Measurements from ENCODE around the gene OLFML2A. TPM values are rescaled to one million over a fixed set of nuclear protein-coding genes. Genes with fewer than 3 reads are reported as not detected.

Gene OLFML2A
- total RNA-seq, 1 experiment from 2014 or later, result 5.8 TPM

DNA sequence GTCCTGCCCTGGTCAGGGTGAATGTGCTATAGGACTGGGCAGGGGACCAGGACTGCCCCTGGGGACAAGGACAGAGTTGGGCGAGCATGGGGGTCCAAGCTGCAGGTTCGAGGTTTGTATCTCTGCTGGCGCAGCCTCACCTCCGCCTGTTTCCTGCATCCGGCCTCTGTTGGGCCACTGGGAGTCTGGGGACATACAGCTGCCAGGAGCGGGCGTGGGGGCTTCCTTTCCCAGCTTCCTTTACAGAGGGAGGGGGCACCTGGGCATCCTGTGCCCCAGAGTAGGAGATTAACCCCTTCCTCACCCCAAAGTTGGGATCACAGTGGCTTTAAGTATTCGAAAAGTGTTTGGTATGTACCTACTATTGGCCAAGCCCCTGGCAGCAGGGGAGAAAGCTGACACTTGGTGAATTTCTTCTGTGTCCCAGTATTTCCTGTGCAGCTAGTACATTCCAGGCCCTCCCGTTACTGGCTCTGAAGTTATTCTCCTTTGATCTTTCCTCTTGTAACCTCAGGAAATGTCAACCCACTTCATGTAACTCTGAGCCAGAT lies 19.0 kb downstream of the OLFML2A start:
- H2AK5ac ChIP-seq (ENCODE audit: insufficient read length, low read length), result no peak overlapping the region
- no peaks in the 10 kb centered on the region for H3K4me1 ChIP-seq (ENCODE audit: insufficient read depth, low read length)
- no peak overlapping the region for H3K27ac ChIP-seq (ENCODE audit: insufficient read length, low read depth, low read length)

More for the DNA sequence above, 19.0 kb downstream of the OLFML2A start:
- H3K23me2 ChIP-seq (ENCODE audit: insufficient read length, low read depth, low read length, poor library complexity, severe bottlenecking), result no peaks in the 10 kb centered on the region
- Mint-ChIP-seq H3K27me3 (ENCODE audit: low read depth) (no peaks in the 10 kb centered on the region; the same call in 1 of the 2 replicates), H3K9me3 (no peaks in the 10 kb centered on the region), H3K4me3 (no peak overlapping the region), H3K27ac (no peak overlapping the region), H3K4me1 (peaks cover 8 to 13% of the 10 kb centered on the region in 2 experiments), H3K36me3 (ENCODE audit: insufficient read depth in 1 of 3, low read depth in 3 of 3) (no peaks in the 10 kb centered on the region; a peak in 1 of 7 replicates)
- DNase-seq, result no peak
- H3K27me3 ChIP-seq (ENCODE audit: insufficient read depth, low read length), result no peaks in the 10 kb centered on the region
- H3K23ac ChIP-seq (ENCODE audit: insufficient read length, low read depth, low read length), result no peak overlapping the region
- no peak overlapping the region for H3K56ac ChIP-seq (ENCODE audit: insufficient read length, low read depth, low read length)
- H4K8ac ChIP-seq (replicated peaks; ENCODE audit: insufficient read length, low read depth, low read length), result no peak overlapping the region
- H2BK15ac ChIP-seq (ENCODE audit: low read depth, low read length), result no peak overlapping the region
- H3K14ac ChIP-seq (ENCODE audit: insufficient read depth, low read length), result no peak overlapping the region
- TF ChIP-seq, protein P1, sequence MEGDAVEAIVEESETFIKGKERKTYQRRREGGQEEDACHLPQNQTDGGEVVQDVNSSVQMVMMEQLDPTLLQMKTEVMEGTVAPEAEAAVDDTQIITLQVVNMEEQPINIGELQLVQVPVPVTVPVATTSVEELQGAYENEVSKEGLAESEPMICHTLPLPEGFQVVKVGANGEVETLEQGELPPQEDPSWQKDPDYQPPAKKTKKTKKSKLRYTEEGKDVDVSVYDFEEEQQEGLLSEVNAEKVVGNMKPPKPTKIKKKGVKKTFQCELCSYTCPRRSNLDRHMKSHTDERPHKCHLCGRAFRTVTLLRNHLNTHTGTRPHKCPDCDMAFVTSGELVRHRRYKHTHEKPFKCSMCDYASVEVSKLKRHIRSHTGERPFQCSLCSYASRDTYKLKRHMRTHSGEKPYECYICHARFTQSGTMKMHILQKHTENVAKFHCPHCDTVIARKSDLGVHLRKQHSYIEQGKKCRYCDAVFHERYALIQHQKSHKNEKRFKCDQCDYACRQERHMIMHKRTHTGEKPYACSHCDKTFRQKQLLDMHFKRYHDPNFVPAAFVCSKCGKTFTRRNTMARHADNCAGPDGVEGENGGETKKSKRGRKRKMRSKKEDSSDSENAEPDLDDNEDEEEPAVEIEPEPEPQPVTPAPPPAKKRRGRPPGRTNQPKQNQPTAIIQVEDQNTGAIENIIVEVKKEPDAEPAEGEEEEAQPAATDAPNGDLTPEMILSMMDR (conservative IDR thresholded peaks at IDR 0.05), result no peak
- no peak overlapping the region for H2BK5ac ChIP-seq (ENCODE audit: insufficient read length, low read length)
- no peak overlapping the region for H3K9ac ChIP-seq (ENCODE audit: extremely low read depth, insufficient read length, low read length)
- no peaks in the 10 kb centered on the region for H3K79me2 ChIP-seq (ENCODE audit: insufficient read depth, low read length)
- H2AFZ ChIP-seq (ENCODE audit: low read length), result no peak overlapping the region
- no peak overlapping the region for H2BK120ac ChIP-seq (ENCODE audit: low read depth, low read length, poor library complexity, severe bottlenecking)
- no peaks in the 10 kb centered on the region for H3K79me1 ChIP-seq (ENCODE audit: insufficient read depth, low read depth, low read length, poor library complexity, severe bottlenecking)
- WGBS (ENCODE audit: extremely low coverage, insufficient read length, low lambda C conversion rate), result no CpG with 5 or more reads among the region's 9 CpGs
- H3K4ac ChIP-seq (ENCODE audit: low read depth, low read length), result no peak overlapping the region
- no peak overlapping the region for H3K18ac ChIP-seq (ENCODE audit: insufficient read length, low read depth, low read length)
- H4K20me1 ChIP-seq (ENCODE audit: control insufficient read depth, insufficient read depth, insufficient read length), result no peaks in the 10 kb centered on the region
- no peaks in the 10 kb centered on the region for H3K9me3 ChIP-seq (ENCODE audit: control insufficient read depth, low read depth, low read length)
- H4K91ac ChIP-seq (ENCODE audit: insufficient read length, low read depth, low read length), result no peak overlapping the region
- no peak overlapping the region for H3K4me2 ChIP-seq (ENCODE audit: insufficient read depth, insufficient read length, low read length)
- no peak overlapping the region for H4K5ac ChIP-seq (ENCODE audit: insufficient read length, low read depth, low read length)
- no peak overlapping the region for H2BK12ac ChIP-seq (ENCODE audit: insufficient read length, low read depth, low read length)
- no peak overlapping the region for H3T11ph ChIP-seq (ENCODE audit: low read length)
- H2BK20ac ChIP-seq (ENCODE audit: low read depth, low read length, poor library complexity, severe bottlenecking), result no peak overlapping the region
